Measurements from ENCODE around the gene HECTD4. TPM values are rescaled to one million over a fixed set of nuclear protein-coding genes. Genes with fewer than 3 reads are reported as not detected.

Gene HECTD4
- total RNA-seq, 2 donors from 2014 or later: 23.3 to 45.2 TPM

GRCh38 chr12:112219195-112219594 lies 163.0 kb downstream of the HECTD4 start:
- ATAC-seq (no peak), DNase-seq (no peak)
- H3K27ac ChIP-seq: no peak overlapping the region
- peaks cover 0 to 9% of the 10 kb centered on the region in 2 donors for H3K36me3 ChIP-seq (replicated peaks in 1 of 2; ENCODE audit: insufficient read depth in 1 of 2, low read depth in 2 of 2)
- WGBS, 2 donors: 73 to 78% methylated on average over 6 to 11 of the region's 11 CpGs
- TF ChIP-seq POLR2A (IDR thresholded peaks at IDR 0.05): no peak
- TF ChIP-seq CTCF (IDR thresholded peaks at IDR 0.05): no peak
- intact Hi-C loops (cut with DNase I): no loop called here
- no peaks in the 10 kb centered on the region for H3K4me1 ChIP-seq
- no peak overlapping the region for H3K4me3 ChIP-seq
- H3K9me3 ChIP-seq: no peaks in the 10 kb centered on the region
- no peaks in the 10 kb centered on the region for H3K27me3 ChIP-seq

- intact Hi-C loops (cut with DNase I): no loop called here
- no peak overlapping the region for H3K27ac ChIP-seq
- H3K4me1 ChIP-seq: no peaks in the 10 kb centered on the region
- H3K4me3 ChIP-seq: no peak overlapping the region
- TF ChIP-seq CTCF (IDR thresholded peaks at IDR 0.05) (no peak), POLR2A (IDR thresholded peaks at IDR 0.05) (no peak)
- DNase-seq: no peak
- H3K36me3 ChIP-seq (replicated peaks in 1 of 2; ENCODE audit: insufficient read depth in 1 of 2, low read depth in 2 of 2): peaks cover 0 to 11% of the 10 kb centered on the region in 2 donors
- WGBS, 2 donors: 91% methylated on average over 3 of the region's 3 CpGs
- H3K9me3 ChIP-seq: no peaks in the 10 kb centered on the region
- no peaks in the 10 kb centered on the region for H3K27me3 ChIP-seq
- no peak for ATAC-seq
Measured at GRCh38 chr12:112218150-112218549, 164.1 kb downstream of the HECTD4 start.

GRCh38 chr12:112217647-112218046 lies 164.6 kb downstream of the HECTD4 start:
- ATAC-seq: no peak
- TF ChIP-seq CTCF (IDR thresholded peaks at IDR 0.05): no peak
- H3K27ac ChIP-seq: no peak overlapping the region

GRCh38 chr12:112216223-112216622 lies 166.0 kb downstream of the HECTD4 start:
- Histone ChIP-seq H3K4me3 (no peak overlapping the region), H3K4me1 (no peaks in the 10 kb centered on the region), H3K27me3 (no peaks in the 10 kb centered on the region), H3K27ac (no peak overlapping the region), H3K9me3 (no peaks in the 10 kb centered on the region), H3K36me3 (replicated peaks in 1 of 2; ENCODE audit: insufficient read depth in 1 of 2, low read depth in 2 of 2) (peaks cover 0 to 20% of the 10 kb centered on the region in 2 donors)
- DNase-seq: no peak
- 92 to 93% methylated on average over 7 of the region's 7 CpGs for WGBS, 2 donors
- TF ChIP-seq POLR2A (IDR thresholded peaks at IDR 0.05) (no peak), CTCF (IDR thresholded peaks at IDR 0.05) (no peak)
- no peak for ATAC-seq
- intact Hi-C loops (cut with DNase I): no loop called here

More at GRCh38 chr12:112217647-112218046, 164.6 kb downstream of the HECTD4 start:
- H3K9me3 ChIP-seq: no peaks in the 10 kb centered on the region
- H3K4me1 ChIP-seq: no peaks in the 10 kb centered on the region
- intact Hi-C loops (cut with DNase I): no loop called here
- H3K27me3 ChIP-seq: no peaks in the 10 kb centered on the region
- H3K4me3 ChIP-seq: no peak overlapping the region
- DNase-seq: no peak
- peaks cover 0 to 11% of the 10 kb centered on the region in 2 donors for H3K36me3 ChIP-seq (replicated peaks in 1 of 2; ENCODE audit: insufficient read depth in 1 of 2, low read depth in 2 of 2)

- ATAC-seq (no peak), DNase-seq (no peak)
- Histone ChIP-seq H3K36me3 (replicated peaks in 1 of 2; ENCODE audit: insufficient read depth in 1 of 2, low read depth in 2 of 2) (peaks cover 3 to 30% of the 10 kb centered on the region in 2 donors), H3K4me1 (no peaks in the 10 kb centered on the region), H3K27me3 (no peaks in the 10 kb centered on the region), H3K9me3 (no peaks in the 10 kb centered on the region), H3K27ac (no peak overlapping the region), H3K4me3 (no peak overlapping the region)
- intact Hi-C loops (cut with DNase I): no loop called here
- TF ChIP-seq POLR2A (IDR thresholded peaks at IDR 0.05): no peak
- no peak for TF ChIP-seq CTCF (IDR thresholded peaks at IDR 0.05)
- 70 to 85% methylated on average over 4 of the region's 4 CpGs for WGBS, 2 donors
Measured at GRCh38 chr12:112214064-112214463, 168.2 kb downstream of the HECTD4 start.

Data from body of pancreas (tissue), 4 donors.